ENCODE results near the gene PLS1.
"Not testable (repeated sequence)": the region's sequence is repeated elsewhere in the genome, so short reads cannot be mapped to it uniquely, and the experiment has no call there.

The PLS1 gene

DNA sequence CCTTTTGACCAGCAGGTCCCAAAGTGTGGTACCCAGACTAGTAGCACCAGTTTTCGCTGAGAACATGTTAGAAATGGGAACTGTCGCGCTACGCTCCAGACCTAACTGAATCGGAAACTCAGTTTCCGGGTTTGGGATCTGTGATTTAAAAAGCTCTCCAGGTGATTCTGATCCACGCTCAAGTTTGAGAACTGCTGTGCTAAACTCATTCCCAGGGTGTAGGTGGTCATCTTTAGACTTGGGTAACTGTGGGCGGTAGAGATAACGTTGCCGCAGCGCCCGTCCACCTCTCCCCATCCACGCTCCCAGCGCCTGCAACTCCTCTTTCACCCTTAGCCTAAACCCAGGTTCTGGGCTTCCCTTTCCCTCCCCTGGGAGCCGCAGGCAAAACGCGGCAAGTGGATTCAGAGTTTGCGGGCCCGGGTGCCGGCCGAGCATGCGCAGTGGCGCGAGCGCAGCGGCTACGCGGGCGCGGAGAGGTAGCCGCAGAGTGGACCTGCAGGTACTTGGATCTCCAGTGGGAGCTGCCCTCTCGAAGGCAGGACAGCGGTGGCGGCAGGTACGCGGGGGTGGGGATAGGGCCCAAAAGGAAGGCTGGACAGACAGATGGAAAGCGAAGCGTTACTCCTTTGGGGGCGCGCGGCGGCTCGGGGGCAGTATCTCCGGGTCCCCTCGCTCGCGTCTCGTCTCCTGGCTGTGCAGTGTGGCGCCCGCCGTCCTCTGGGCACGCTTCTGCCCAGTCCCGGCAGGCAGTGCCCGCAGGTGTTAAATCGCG lies at the start of gene PLS1:
PLS1 (plus strand) TSS at position 443 of the 775 bp plus-strand sequence. CDS start 67,845 bp downstream, outside the sequence.
- DNase-seq = peak; percentile 85

GRCh38 chr3:142549986-142550385 lies 46.2 kb upstream of the PLS1 start:
- no peak for DNase-seq

GRCh38 chr3:142552579-142552978 lies 43.6 kb upstream of the PLS1 start:
- DNase-seq = not testable (repeated sequence)

- no peak for DNase-seq
These were observed 42.5 kb upstream of the PLS1 start for GRCh38 chr3:142553741-142554140.

DNA sequence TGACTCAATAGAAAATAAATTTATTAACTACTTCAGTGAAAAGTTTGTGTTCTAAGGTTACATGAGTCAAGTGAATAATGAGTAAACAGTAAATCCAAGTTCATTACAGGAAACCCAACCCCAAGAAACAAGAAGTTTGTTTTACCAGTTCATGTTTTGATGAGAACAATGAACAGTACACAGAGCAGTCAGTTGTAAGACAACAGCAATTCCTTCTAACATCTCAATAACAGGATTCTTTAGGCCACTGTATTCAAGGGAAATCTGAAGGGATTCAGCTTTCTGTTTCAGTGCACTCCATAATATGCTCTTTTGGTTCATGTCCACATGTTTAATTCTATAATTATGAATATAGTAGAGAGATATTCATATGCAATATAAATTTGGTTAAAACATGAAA lies 36.1 kb upstream of the PLS1 start:
- no peak for DNase-seq

GRCh38 chr3:142563496-142563997 lies 32.6 kb upstream of the PLS1 start:
- DNase-seq = no peak

GRCh38 chr3:142566096-142566495 lies 30.1 kb upstream of the PLS1 start:
- DNase-seq = no peak

DNA sequence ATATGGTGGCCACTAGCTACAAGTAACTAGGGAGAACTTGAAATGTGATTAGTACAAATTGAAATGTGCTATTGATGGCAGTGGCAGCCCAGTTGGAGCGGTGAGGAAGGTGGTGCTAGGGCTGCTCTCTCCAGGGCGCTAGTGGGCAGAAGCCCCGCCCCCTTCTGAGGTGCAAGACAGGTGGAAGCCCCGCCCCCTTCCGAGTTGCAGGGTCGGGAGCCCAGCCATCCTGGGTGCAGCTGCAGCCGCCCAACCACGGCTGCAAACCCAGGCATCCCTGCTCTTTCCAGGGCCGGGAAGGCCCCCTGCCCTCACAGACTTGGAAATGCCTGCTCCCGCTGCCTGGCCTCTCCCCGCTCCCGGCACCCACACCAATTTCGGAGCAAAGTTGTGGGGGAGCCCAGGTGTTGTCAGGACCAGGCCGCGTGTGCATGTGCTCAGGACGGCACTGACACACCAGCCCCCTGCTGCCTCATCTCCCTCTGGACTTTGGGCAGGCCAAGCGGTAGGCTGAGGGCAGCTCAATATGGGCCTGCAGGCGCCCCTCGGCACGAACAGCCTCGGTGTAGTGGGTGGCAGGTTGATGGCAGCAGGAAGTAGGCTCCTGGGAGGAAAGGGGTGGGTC lies 27.7 kb upstream of the PLS1 start:
- no peak for DNase-seq

GRCh38 chr3:142569422-142569821 lies 26.8 kb upstream of the PLS1 start:
- not testable (repeated sequence) for DNase-seq

- DNase-seq = not testable (repeated sequence)
These were observed 22.0 kb upstream of the PLS1 start for GRCh38 chr3:142574223-142574622.

- no peak for DNase-seq
These were observed 21.5 kb upstream of the PLS1 start for GRCh38 chr3:142574665-142575064.

GRCh38 chr3:142576792-142577191 lies 19.4 kb upstream of the PLS1 start:
- no peak for DNase-seq

- DNase-seq = no peak
These were observed 18.4 kb upstream of the PLS1 start for GRCh38 chr3:142577696-142578328.

DNA sequence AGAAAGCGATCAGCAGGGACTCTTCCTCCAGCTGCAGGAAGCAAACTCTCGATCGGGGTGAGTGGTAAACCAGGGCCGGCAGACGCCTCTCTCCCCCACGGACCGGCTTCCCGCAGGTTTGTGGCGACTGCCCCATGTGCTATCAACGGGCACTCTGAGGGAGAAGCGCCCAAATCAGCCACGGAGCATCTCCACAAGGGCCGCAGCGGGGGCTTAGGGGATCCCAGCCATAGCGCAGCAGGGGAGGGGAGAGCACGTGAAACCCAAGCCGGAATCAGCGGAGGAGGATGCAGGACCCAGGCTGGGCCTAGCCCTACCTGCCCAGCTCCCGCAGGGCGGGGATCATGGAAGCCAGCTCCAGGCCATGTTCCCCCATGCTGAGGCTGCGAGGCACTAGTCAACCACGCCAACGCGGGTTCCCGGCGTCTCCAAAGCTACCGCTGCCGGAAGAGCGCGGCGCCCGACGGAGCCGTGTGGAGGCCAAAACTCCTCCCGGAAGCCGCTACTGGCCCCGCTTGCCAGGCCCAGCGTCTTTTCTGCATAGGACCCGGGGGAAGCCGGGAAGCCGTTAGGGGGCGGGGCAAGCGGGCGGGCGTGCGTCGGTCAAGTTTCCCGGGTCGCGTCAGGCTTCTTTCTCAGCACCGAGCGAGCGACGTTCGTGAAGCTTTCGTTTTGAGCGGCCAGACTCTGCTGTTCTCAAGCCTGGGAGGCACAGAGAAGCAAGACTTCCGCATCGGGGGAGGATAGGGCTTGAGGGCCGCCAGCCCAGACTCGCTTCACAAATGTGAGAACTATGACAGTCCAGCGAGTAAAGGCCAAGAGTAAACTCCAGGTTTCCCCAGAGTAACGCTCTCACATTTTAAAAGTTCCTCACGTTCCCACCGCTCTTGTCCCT lies 17.6 kb upstream of the PLS1 start, which contains the start of gene ATR:
ATR (minus strand) TSS at position 405 of the 895 bp plus-strand sequence; CDS start at position 376, 29 bp downstream.
- peak; percentile 72 for DNase-seq

GRCh38 chr3:142580061-142580423 lies 16.2 kb upstream of the PLS1 start:
- no peak for DNase-seq

GRCh38 chr3:142581070-142581469 lies 15.1 kb upstream of the PLS1 start:
- DNase-seq = not testable (repeated sequence)

DNA sequence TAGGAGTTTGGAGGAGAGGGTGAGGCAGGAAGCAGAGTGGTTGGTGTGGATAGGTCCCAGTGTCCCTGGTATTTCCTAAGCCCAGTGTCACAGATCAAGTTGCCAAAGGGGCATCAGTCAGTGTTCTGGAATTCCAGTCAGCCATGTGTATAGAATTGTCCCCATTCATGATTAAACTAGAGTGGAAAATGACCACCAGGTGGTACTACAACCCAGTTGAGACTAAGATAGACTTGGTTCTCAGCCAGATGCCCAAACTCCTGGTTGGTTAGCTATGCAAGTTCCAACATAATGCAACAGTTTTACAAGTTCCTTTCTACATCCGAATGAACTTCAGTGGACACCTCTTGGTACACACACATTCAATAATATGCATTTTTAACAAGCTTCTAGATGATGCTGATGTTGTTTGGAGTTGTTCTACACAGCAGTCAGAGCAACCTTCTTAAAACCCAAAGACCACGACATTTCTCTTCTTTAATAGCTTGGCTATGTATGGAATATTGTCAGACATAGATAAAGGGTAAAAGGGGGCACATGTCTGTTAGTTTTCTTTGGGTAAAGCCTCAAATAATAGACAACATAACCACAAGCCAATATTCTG lies 9.3 kb upstream of the PLS1 start:
- DNase-seq = no peak

GRCh38 chr3:142588703-142589102 lies 7.5 kb upstream of the PLS1 start:
- no peak for DNase-seq

DNA sequence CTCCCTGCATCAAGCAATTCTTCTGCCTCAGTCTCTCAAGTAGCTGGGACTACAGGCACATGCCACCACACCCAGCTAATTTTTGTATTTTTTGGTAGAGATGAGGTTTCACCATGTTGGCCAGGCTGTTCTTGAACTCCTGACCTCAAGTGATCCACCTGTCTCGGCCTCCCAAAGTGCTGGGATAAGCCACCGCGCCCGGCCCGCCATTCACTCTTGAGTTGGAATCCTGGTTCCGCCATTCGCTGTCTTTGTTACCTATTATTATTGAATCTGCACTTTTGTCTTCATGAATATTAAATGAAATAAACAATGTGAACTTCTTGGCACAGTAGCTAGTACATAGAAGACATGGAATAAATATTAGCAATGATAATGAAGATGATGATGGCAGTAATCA lies 3.9 kb upstream of the PLS1 start:
- not testable (repeated sequence) for DNase-seq

GRCh38 chr3:142595141-142595540 lies 1.1 kb upstream of the PLS1 start:
- DNase-seq = no peak

DNA sequence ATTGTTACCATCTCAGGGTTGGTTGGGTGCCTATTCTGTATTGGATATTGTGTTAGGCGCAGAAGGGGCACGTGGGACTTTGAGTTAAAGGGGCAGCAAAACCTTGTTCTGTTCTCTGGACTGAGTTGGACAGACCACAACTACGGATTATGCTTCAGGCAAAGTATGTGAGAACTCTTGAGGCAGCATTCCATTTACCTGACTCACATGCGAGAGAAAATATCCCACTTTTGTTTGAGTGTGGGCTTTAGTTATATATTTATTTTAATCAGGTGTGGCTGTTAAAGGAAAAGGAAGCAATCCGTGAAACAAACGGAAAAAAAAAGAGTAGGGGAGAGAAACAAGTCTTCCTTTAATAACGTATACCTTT lies 627 bp upstream of the PLS1 start:
- no peak for DNase-seq

DNA sequence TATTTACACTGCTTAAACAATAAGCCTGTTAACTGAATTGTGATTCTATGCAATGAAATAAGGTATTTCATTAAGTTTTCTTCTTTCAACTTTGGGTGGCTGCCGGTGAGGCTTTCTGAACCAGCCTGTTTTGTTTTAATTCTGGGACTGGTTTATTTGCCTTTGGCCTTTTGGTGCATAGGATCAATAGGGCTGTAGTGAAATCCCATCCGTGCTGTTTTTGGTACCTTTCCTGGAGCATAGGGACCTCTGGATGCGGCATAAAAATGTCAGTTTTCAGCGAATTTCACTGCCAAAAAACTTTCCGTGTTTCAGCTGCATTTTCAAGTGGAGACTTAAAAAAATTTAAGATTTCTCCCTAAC lies 514 bp downstream of the PLS1 start:
- DNase-seq = no peak

Measured in NCI-H1417 treated with DMSO at 0.1 percent for 48 hours (cell line).